GM18870 (cell line): ENCODE data around the gene SCG2.

Experiments
- ATAC-seq: cut with Tn5 transposase; IDR thresholded peaks from one replicate; pipeline ENCODE4 v1.9.1; 2021; ENCODE audit warnings: moderate library complexity; ENCODE audit not compliant: unreplicated experiment

The SCG2 gene

DNA sequence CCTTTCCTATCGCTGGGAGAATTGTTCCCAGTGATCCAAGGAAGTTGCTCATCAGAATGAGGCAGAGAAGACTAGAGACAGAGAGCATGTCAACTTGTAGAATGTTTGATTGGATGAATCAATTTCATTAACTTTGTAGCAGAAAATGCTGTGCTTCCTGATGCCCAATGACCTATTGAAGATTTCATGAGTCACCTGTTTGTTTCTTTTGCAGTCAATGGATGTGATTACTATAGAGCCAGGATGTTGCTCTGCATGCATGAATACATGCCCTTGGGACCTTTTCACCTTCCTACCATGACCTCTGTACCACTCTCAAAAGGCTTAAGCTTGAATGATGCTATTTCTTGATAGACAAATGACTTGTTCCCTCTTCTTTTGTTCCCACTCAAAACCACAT, 23.3 kb downstream of the SCG2 start:
- no peak for ATAC-seq

DNA sequence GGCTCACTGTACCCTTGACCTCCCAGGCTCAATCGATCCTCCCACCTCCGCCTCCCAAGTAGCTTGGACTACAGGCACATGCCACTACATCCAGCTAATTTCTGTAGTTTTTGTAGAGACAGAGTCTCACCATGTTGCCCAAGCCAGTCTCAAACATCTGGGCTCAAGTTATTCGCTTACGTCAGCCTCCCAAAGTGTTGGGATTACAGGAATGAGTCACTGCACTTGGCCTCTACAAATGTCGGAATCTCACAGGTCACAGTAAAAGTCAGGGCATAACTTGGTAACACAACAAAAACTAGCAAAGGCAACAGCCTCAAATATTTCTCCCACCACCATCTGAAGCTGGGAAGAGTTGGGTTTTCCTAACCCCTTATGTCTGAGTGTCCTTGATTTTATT, 25.3 kb downstream of the SCG2 start:
- no peak for ATAC-seq

DNA sequence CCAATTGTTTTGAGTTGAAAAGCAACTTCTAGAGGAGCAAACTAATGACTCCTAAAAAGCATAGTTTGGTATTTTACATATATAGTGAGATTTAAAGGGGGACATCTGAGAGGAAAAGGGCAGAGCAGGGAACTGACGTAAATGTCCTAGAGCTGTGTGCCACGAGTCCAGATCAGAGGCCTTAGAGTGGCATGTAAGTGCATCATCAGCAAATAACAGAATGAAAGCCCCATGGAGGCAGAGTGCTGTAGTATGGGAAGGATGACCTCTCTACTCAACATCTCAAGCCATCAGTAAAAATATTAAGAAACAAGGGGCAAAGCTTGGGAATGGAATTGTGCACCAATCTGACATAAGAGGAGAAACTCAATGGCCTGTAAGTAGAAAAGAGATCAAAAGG, 31.4 kb downstream of the SCG2 start:
- ATAC-seq = no peak

DNA sequence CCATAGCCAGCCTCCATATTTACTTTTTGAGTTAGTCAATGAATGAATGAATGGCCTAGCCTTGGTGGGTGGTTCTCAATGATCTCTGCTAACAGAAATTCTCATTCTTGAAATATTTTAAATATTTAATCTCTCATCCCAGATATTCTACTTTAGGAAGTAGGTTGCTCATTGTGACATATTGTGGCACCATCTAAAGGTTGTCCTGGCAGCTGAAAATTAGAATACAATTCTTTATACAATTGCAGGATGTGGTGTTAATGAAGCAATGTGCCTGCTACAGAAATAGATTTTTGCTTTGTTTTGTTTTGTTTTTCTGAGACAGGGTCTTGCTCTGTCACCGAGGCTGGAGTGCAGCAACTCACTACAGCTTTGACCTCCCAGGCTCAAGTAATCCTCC, 35.8 kb downstream of the SCG2 start:
- no peak for ATAC-seq

DNA sequence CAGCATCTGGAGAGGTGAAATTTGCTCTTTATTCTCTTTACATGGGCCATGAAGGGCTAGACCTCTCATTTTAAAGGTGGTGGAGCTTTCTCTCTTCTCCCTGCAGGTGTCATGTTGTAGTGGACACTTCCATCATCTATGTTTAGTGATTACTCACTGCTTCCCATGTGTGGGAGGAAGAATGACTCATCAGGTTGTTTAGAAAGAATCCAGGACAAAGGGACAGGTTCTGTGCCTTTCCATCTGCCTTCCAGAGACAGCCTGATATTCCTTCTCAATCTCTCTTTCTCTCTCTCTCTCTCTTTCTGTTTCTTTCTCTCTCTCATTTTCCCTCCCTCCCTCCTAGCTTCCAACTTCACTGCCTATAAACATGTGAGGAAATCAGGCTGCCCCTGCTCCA, 38.7 kb downstream of the SCG2 start:
- ATAC-seq = no peak

DNA sequence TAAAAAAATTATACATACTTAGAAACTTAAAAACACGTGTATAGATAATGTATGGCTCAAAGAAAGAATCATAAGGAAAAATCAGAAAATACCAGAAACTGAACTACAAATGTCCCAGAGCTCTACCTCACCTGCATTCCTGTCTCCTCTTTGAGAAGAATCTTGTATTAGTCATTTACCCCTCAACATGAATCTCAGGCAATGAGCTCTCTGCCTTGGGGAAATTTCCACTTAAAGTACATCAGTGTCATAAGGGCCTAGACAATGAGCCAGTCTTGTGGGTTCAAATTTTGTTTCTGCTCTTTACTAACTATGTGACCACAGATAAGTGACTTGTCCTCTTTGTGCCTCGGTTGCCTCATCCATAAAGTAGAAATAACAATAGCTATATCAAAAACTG, 40.1 kb downstream of the SCG2 start:
- ATAC-seq = no peak

DNA sequence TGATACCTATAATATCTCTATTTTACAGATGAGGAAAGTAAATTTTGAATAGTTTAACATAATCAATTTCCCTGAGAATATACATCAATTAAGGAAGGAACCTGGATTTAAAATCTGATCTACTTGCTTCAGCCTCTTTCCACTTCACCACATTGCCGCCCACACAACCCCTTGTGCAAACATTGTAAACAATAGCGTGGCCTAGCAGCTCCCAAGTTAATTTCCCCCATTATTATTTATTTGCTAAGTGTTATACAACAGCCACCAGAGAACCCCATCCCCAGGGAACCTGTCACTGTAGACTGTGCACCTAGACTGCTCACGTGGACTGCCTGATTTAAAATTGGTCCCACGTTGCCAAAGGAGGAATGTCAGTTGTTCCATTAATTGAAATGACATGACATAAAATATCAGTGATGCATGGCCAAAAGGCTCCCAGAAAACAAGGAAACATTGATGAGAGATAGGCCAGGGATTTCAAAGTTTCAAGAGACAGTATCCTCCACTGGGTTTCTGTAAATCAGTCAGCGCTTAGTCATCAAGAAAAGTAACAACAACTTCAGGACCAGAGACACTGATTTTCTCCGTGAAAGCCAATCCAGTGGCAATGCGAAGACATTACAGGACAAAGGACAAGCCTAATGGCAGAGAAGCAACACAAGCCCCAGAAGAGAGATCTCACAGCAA, 41.3 kb downstream of the SCG2 start:
- no peak for ATAC-seq

DNA sequence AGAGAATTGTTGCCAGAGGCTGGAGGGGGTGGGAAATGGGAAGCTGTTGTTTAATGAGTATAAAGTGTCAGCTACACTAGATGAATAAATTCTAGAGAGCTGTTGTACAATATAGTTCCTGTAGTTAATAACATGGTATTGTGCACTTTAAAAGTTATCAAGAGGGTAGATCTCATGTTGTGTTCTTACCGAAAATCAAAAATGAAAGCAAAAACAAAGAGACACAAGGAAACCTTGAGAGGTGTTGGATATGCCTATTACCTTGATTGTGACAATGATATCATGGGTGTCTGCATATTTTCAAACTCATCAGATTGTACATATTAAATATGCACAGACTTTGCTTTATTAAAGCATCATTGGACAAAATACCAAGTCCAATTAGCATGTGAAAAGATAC, 43.2 kb downstream of the SCG2 start:
- ATAC-seq = no peak

DNA sequence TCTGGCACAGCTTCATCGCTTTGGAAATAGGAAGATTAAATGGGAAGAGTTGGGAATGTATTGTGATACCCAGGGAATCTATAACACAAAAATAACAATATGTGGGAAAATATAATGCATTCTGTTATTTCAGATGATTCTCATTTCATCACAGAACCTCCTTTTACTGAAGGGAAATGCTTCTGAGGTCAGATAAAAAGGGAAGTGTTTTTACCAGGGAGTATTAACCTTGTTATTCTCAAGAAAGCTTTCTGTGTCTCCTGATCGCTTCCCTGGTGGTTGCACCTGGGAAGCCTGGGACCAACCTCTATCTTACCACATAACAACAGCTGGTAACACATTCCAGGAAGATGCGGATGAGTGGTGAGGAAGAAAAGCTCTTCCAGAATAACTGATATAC, 47.2 kb downstream of the SCG2 start:
- no peak for ATAC-seq

DNA sequence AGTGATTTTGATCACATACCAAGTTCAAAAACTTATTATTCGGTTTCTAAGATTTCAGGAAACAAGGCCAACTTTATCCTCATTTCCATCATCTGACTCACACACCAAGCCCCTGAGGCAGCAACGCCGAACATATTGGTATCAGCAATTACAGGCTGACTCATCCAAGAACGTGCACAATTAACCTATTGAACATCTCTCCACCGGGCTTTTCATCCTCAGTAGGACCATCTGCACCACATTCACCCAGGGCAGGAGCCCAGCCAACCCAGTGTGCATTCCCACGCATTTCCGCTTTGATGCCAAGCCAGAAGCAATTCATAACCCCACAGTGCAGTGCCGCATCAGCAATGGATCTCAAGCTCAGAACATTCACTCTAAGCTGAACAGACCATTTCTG, 52.9 kb downstream of the SCG2 start:
- ATAC-seq = no peak

DNA sequence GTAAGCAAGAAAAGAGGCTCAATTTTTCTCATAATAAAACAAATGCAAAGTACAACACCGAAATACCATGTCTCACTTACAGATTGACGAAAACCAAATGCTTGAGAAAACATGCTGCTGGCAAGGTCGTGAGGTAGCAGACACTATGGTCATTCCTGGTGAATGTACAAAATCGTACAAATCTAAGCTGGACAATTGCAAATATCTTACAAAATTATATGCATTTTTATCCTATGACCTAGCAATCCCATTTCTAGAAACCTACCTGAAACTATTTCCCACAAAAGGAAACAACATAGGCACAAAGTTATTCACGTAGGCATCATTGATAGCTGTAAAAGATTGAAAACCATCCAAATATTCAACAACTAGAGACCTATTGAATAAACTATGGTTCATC, 54.0 kb downstream of the SCG2 start:
- ATAC-seq = no peak
